Uterus (tissue), 2 donors: ENCODE data around the gene RTL5.

Source experiments
- POLR2A ChIP-seq, 2 donors: fragments of 450-650 bp; IDR thresholded peaks; one replicate each; pipeline ENCODE4 v1.6.1; 2016; ENCODE audit warnings: antibody characterized with exemption in 2 of 2, mild to moderate bottlenecking in 1 of 2, moderate library complexity in 1 of 2
- TF ChIP-seq, protein P1 (sequence below), 4 experiments: fragments of 200-600 bp in 2 of 4; fragments of 450-650 bp in 2 of 4; sonication (generic) in 2 of 4; IDR thresholded peaks; one replicate each; pipeline ENCODE4 v1.5.1; 2016 to 2019; ENCODE audit warnings: antibody characterized with exemption in 4 of 4, mild to moderate bottlenecking in 2 of 4, moderate library complexity in 1 of 4

DNA sequence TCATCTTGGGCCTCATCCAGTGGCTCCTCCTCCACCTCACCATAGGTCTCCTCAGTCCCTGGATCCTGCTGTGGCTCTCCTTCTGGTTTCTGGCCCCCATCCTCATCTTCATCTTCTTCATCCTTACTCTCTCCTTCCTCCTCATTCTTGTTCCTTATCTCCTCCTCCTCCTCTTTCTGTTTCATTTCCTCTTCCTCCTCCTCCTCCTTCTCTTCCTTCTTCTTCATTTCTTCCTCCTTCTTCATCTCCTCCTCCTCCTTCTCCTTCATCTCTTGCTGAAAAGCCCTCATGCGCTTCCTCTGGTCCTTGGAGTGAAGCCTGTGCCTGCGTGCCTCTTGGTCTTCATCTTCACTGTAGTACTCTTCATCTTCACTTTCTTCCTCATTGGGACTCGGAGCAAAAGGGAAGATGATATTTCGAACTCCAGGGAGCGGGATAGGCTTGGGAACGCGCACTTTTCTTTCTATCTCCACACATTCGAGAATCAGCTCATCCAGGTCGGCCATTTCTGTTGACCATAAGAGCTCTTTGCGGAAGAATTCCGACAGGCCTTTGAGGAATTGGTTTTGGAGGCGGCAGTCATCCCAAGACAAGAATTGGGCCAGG, 1.5 kb downstream of the RTL5 start:
- TF ChIP-seq POLR2A (IDR thresholded peaks at IDR 0.05), result no peak
- TF ChIP-seq, protein P1, sequence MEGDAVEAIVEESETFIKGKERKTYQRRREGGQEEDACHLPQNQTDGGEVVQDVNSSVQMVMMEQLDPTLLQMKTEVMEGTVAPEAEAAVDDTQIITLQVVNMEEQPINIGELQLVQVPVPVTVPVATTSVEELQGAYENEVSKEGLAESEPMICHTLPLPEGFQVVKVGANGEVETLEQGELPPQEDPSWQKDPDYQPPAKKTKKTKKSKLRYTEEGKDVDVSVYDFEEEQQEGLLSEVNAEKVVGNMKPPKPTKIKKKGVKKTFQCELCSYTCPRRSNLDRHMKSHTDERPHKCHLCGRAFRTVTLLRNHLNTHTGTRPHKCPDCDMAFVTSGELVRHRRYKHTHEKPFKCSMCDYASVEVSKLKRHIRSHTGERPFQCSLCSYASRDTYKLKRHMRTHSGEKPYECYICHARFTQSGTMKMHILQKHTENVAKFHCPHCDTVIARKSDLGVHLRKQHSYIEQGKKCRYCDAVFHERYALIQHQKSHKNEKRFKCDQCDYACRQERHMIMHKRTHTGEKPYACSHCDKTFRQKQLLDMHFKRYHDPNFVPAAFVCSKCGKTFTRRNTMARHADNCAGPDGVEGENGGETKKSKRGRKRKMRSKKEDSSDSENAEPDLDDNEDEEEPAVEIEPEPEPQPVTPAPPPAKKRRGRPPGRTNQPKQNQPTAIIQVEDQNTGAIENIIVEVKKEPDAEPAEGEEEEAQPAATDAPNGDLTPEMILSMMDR (IDR thresholded peaks at IDR 0.05), result no peak
